ENCODE results near the gene PSPH. TPM values are rescaled to one million over a fixed set of nuclear protein-coding genes. Genes with fewer than 3 reads are reported as not detected.
A peak's percentile ranks its signal among the peaks of the same experiment; 100 is the strongest.
"Not testable (repeated sequence)": the region's sequence is repeated elsewhere in the genome, so short reads cannot be mapped to it uniquely, and the experiment has no call there.

PSPH gene
- total and polyA plus RNA-seq, 3 donors from 2014 or later: 16.6 to 21.5 (median 18.4) TPM

DNA sequence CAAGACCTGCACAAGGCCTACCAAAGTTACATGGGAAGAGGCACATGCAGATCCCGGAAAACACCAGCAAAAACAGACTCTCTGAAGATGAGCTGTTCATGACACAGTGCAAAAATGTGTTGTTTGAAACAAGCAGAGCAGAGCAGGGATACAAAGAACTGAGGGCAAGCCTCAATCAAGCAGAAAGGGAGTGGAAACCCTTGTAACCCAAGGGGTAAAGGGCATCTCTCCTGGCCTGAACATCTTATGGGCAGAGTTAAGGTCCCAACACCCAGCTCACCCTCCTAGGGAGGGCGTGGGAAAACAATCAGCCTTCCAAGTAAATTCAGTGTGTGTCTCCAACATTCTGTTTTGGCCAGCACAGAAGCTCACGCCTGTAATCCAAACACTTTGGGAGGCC lies 10.5 kb downstream of the PSPH start:
- H3K27me3 ChIP-seq: no peaks in the 10 kb centered on the region
- no peaks in the 10 kb centered on the region for H3K9me3 ChIP-seq
- no peak for DNase-seq
- H3K4me1 ChIP-seq: no peaks in the 10 kb centered on the region
- intact Hi-C loops (cut with DNase I; ENCODE audit: low total_unique reads): no loop called here
- no peaks in the 10 kb centered on the region for H3K36me3 ChIP-seq (ENCODE audit: low read depth, missing control alignments)
- 84 to 87% methylated on average over 3 of the region's 3 CpGs for WGBS, 2 donors
- H3K27ac ChIP-seq: no peak overlapping the region
- H3K4me3 ChIP-seq: no peak overlapping the region
- TF ChIP-seq, protein P1, sequence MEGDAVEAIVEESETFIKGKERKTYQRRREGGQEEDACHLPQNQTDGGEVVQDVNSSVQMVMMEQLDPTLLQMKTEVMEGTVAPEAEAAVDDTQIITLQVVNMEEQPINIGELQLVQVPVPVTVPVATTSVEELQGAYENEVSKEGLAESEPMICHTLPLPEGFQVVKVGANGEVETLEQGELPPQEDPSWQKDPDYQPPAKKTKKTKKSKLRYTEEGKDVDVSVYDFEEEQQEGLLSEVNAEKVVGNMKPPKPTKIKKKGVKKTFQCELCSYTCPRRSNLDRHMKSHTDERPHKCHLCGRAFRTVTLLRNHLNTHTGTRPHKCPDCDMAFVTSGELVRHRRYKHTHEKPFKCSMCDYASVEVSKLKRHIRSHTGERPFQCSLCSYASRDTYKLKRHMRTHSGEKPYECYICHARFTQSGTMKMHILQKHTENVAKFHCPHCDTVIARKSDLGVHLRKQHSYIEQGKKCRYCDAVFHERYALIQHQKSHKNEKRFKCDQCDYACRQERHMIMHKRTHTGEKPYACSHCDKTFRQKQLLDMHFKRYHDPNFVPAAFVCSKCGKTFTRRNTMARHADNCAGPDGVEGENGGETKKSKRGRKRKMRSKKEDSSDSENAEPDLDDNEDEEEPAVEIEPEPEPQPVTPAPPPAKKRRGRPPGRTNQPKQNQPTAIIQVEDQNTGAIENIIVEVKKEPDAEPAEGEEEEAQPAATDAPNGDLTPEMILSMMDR (IDR thresholded peaks at IDR 0.05): no peak
- TF ChIP-seq POLR2A (IDR thresholded peaks at IDR 0.05): no peak

GRCh38 chr7:56033671-56034432 lies 17.4 kb downstream of the PSPH start:
- intact Hi-C loops (cut with DNase I; ENCODE audit: low total_unique reads): no loop called here

GRCh38 chr7:56032578-56032977 lies 18.7 kb downstream of the PSPH start:
- H3K4me3 ChIP-seq; H3K27ac ChIP-seq; intact Hi-C loops (cut with DNase I; ENCODE audit: low total_unique reads); DNase-seq; H3K4me1 ChIP-seq; H3K9me3 ChIP-seq; H3K27me3 ChIP-seq; H3K36me3 ChIP-seq (ENCODE audit: low read depth, missing control alignments): not testable (repeated sequence)
- 94 to 95% methylated on average over 7 of the region's 7 CpGs for WGBS, 2 donors

More at GRCh38 chr7:56033671-56034432, 17.4 kb downstream of the PSPH start:
- TF ChIP-seq POLR2A (IDR thresholded peaks at IDR 0.05): no peak
- TF ChIP-seq, protein P1 (IDR thresholded peaks at IDR 0.05): peak in 1 of 3 experiments; percentile 12
- Histone ChIP-seq H3K4me1 (no peaks in the 10 kb centered on the region), H3K4me3 (peak overlapping the region; percentile 51 to 59), H3K27me3 (no peaks in the 10 kb centered on the region), H3K27ac (no peak overlapping the region), H3K36me3 (ENCODE audit: low read depth, missing control alignments) (no peaks in the 10 kb centered on the region), H3K9me3 (no peaks in the 10 kb centered on the region)
- 1% methylated on average over 23 to 24 of the region's 27 CpGs for WGBS, 2 donors
- DNase-seq: peak; percentile 62

DNA sequence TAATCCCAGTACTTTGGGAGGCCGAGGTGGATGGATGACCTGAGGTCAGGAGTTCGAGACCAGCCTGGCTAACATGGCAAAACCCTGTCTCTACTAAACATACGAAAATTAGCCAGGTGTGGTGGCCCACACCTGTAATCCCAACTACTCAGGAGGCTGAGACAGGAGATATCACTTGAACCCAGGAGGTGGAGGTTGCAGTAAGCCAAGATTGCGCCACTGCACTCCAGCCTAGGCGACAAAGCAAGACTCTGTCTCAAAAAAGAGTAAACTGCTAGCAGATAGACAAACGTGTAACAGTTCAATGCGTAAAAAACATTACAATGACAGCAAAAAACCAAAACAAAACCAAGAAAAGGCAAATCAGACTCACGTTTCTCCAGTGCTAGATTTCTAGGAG lies 19.7 kb downstream of the PSPH start:
- intact Hi-C loops (cut with DNase I; ENCODE audit: low total_unique reads): not testable (repeated sequence)

GRCh38 chr7:56030340-56030739 lies 20.9 kb downstream of the PSPH start:
- 88 to 96% methylated on average over 8 of the region's 8 CpGs for WGBS, 2 donors
- TF ChIP-seq POLR2A (IDR thresholded peaks at IDR 0.05): no peak
- TF ChIP-seq, protein P1 (IDR thresholded peaks at IDR 0.05): no peak
- intact Hi-C loops (cut with DNase I; ENCODE audit: low total_unique reads): no loop called here
- Histone ChIP-seq H3K36me3 (ENCODE audit: low read depth, missing control alignments) (no peaks in the 10 kb centered on the region), H3K27me3 (no peaks in the 10 kb centered on the region), H3K27ac (no peak overlapping the region), H3K4me3 (no peak overlapping the region), H3K4me1 (no peaks in the 10 kb centered on the region), H3K9me3 (no peaks in the 10 kb centered on the region)
- DNase-seq: no peak

More for the DNA sequence above, 19.7 kb downstream of the PSPH start:
- not testable (repeated sequence) for H3K36me3 ChIP-seq (ENCODE audit: low read depth, missing control alignments); H3K9me3 ChIP-seq; H3K27ac ChIP-seq; H3K4me1 ChIP-seq; H3K4me3 ChIP-seq; DNase-seq; H3K27me3 ChIP-seq
- 76 to 79% methylated on average over 8 of the region's 8 CpGs for WGBS, 2 donors

Data from testis (tissue), 3 donors.